ENCODE data around the gene ZNF358. TPM values are rescaled to one million over a fixed set of nuclear protein-coding genes. Genes with fewer than 3 reads are reported as not detected.

The ZNF358 gene
- total and polyA plus RNA-seq, 2 of the 13 experiments (the other 11 are each of a cell fraction or from before 2014, with no cell fraction given) = 9.1 to 37.0 TPM

DNA sequence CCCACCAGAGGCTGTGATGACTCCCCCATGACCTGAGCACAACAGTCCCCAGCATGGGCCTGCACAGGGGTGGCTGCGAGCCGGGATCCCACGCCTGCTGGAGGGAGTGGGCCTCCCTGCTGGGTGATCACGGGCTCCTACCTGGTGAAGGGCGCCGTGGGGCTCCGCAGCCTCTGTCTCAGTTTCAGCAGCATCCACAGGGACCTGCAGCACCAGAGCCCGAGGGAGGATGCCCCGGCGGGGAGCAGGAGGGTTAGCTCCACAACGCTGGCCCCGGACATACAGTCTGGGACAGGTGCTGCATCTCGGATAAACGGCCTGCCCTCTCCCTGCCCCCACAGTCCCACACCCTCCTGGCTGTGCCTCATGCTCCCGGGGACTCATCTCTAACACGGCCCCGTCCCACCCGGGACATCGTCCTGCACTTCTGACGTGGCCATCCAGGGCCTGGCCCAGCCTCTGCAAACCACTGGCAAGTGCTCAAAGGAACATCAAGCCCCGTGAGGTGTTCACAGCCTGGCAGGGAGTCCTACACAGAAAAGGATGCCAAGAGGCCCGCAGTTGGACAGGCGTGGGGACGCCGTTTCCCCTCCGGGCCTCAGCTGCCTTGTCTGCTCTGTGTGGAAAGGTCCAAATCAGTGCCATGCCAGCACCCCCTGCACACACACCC lies 37.6 kb upstream of the ZNF358 start:
- peak; percentile 11 for ATAC-seq
- POLR2A ChIA-PET = no interaction called here

More for the DNA sequence above, 37.6 kb upstream of the ZNF358 start:
- no TSS peak for BruUV-seq (replicated peaks)
- Histone ChIP-seq H3K79me2 (ENCODE audit: insufficient read depth, low read length) (no peaks in the 10 kb centered on the region), H3K9ac (ENCODE audit: insufficient read depth, low read depth, low read length) (no peak overlapping the region), H3K4me3 (replicated peaks in 1 of 3; ENCODE audit: insufficient read depth in 1 of 3, low read depth in 2 of 3, low read length in 3 of 3) (no peak overlapping the region), H4K20me1 (ENCODE audit: insufficient read depth, low read length) (no peaks in the 10 kb centered on the region), H3K4me2 (ENCODE audit: low read depth, low read length) (no peak overlapping the region), H3K9me3 (ENCODE audit: low read length) (no peaks in the 10 kb centered on the region), H3K27ac (ENCODE audit: extremely low read length, insufficient read depth, low read length) (no peak overlapping the region), H2AFZ (ENCODE audit: low read length) (no peak overlapping the region), H3K36me3 (replicated peaks in 1 of 2; ENCODE audit: control insufficient read depth in 1 of 2, insufficient read depth in 2 of 2, low read length in 2 of 2) (no peaks in the 10 kb centered on the region), H3K27me3 (ENCODE audit: control insufficient read depth in 1 of 2, insufficient read depth in 2 of 2, low read length in 2 of 2) (no peaks in the 10 kb centered on the region), H3K4me1 (ENCODE audit: insufficient read depth, low read length) (peaks cover 19% of the 10 kb centered on the region)
- 52% methylated on average over 7 of the region's 26 CpGs for WGBS (ENCODE audit: low lambda C conversion rate)
- intact Hi-C loops (cut with micrococcal nuclease; ENCODE audit: unreplicated experiment) = no loop called here
- DNase-seq (ENCODE audit: low spot score) (no peak), FAIRE-seq (no peak)
- TF ChIP-seq, protein P1, sequence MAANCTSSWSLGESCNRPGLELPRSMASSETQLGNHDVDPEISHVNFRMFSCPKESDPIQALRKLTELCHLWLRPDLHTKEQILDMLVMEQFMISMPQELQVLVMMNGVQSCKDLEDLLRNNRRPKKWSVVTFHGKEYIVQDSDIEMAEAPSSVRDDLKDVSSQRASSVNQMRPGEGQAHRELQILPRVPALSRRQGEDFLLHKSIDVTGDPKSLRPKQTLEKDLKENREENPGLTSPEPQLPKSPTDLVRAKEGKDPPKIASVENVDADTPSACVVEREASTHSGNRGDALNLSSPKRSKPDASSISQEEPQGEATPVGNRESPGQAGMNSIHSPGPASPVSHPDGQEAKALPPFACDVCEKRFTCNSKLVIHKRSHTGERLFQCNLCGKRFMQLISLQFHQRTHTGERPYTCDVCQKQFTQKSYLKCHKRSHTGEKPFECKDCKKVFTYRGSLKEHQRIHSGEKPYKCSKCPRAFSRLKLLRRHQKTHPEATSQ (CRISPR knock-in tag; IDR thresholded peaks at IDR 0.05; ENCODE audit: borderline replicate concordance) = no peak
- TF ChIP-seq SALL2 (CRISPR knock-in tag; IDR thresholded peaks at IDR 0.05) = no peak
- TF ChIP-seq ZNF619 (CRISPR knock-in tag; IDR thresholded peaks at IDR 0.05) = no peak
- 0 out of 2 replicates have a peak, but pooled peaks have one; percentile 16 for TF ChIP-seq KDM2A (CRISPR knock-in tag; IDR thresholded peaks at IDR 0.05; ENCODE audit: borderline replicate concordance, low read depth)
- TF ChIP-seq AGO2 (optimal IDR thresholded peaks at IDR 0.05; ENCODE audit: low read depth, low read length) = peak; percentile 26
- TF ChIP-seq, protein P2, sequence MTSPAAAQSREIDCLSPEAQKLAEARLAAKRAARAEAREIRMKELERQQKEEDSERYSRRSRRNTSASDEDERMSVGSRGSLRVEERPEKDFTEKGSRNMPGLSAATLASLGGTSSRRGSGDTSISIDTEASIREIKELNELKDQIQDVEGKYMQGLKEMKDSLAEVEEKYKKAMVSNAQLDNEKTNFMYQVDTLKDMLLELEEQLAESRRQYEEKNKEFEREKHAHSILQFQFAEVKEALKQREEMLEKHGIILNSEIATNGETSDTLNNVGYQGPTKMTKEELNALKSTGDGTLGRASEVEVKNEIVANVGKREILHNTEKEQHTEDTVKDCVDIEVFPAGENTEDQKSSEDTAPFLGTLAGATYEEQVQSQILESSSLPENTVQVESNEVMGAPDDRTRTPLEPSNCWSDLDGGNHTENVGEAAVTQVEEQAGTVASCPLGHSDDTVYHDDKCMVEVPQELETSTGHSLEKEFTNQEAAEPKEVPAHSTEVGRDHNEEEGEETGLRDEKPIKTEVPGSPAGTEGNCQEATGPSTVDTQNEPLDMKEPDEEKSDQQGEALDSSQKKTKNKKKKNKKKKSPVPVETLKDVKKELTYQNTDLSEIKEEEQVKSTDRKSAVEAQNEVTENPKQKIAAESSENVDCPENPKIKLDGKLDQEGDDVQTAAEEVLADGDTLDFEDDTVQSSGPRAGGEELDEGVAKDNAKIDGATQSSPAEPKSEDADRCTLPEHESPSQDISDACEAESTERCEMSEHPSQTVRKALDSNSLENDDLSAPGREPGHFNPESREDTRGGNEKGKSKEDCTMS (CRISPR knock-in tag; conservative IDR thresholded peaks at IDR 0.05) = no peak
- in situ Hi-C loops (cut with HindIII; ENCODE audit: extremely low pct_ligation_motif_present, low pct_unique_long_range_greater_than_20kb) = no loop called here
- CTCF ChIA-PET (ENCODE audit: low intra/inter-chr PET ratio, low total read pairs) = no interaction called here

All from HepG2 (cell line).